ENCODE results near the gene RAD50. TPM values are rescaled to one million over a fixed set of nuclear protein-coding genes. Genes with fewer than 3 reads are reported as not detected.
"Not testable (repeated sequence)": the region's sequence is repeated elsewhere in the genome, so short reads cannot be mapped to it uniquely, and the experiment has no call there.

RAD50 gene
- polyA plus RNA-seq, 4 donors, result 6.8 to 32.8 (median 11.0) TPM

DNA sequence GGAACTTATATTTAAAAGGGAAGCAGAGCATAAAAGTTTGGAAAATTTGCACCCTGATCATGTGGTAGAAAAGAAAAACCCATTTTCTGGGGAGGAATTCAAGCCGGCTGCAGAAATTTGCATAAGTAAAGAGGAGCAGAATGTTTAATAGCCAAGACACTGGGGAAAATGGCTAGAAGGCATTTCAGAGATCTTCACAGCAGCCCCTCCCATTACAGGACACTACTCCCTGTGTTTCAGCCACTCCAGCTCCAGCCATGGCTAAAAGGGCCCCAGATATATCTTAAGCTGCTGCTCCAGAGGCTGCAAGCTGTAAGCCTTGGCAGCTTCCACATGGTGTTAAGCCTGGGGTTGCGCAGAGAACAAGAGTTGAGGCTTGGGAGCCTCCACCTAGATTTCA, 7.8 kb downstream of the RAD50 start:
- FAIRE-seq; H3K27ac ChIP-seq (ENCODE audit: low read depth in 1 of 3, low read length in 2 of 3); H3K4me1 ChIP-seq (ENCODE audit: control insufficient read depth in 3 of 3, insufficient read depth in 2 of 3, low read depth in 1 of 3, low read length in 2 of 3); DNase-seq; H3K4me3 ChIP-seq (ENCODE audit: low read depth in 1 of 3, low read length in 3 of 3); H3K27me3 ChIP-seq (ENCODE audit: control insufficient read depth in 3 of 3, insufficient read depth in 3 of 3, low read length in 3 of 3): not testable (repeated sequence)
- 97 to 100% (median 98%) methylated on average over 2 of the region's 2 CpGs for WGBS, 3 donors
- Histone ChIP-seq H3K9me3 (ENCODE audit: control insufficient read depth in 2 of 2, insufficient read depth in 1 of 2, low read depth in 1 of 2, low read length in 1 of 2) (peaks cover 0 to 15% of the 10 kb centered on the region in 2 donors), H3K36me3 (ENCODE audit: control insufficient read depth in 3 of 3, insufficient read depth in 2 of 3, low read depth in 1 of 3, low read length in 3 of 3) (peaks cover 5 to 24% (median 5%) of the 10 kb centered on the region in 3 donors)

DNA sequence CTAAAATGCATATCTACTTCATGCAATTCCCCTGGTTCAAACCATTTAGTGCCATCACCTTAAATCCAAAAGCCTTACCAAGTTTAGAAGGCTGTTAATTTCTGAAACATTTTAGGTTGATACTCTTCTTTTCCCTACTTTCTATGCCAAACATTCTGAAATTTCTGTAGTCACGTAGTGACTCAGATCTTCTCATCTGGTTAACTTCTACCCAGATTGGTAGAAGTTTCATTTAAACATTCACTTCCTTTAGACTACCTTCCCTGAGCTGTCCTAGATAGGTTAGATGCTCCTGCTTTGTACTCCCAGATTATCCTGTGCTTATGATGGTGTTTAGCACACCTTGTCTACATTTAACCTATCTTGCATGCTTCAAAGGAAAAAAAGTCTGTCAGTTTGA, 9.9 kb downstream of the RAD50 start:
- no peak for FAIRE-seq
- Histone ChIP-seq H3K36me3 (ENCODE audit: control insufficient read depth in 3 of 3, insufficient read depth in 2 of 3, low read depth in 1 of 3, low read length in 3 of 3) (peaks cover 4 to 16% (median 5%) of the 10 kb centered on the region in 3 donors), H3K9me3 (ENCODE audit: control insufficient read depth in 2 of 2, insufficient read depth in 1 of 2, low read depth in 1 of 2, low read length in 1 of 2) (peaks cover 0 to 15% of the 10 kb centered on the region in 2 donors), H3K4me3 (ENCODE audit: low read depth in 1 of 3, low read length in 3 of 3) (no peak overlapping the region), H3K27ac (ENCODE audit: low read depth in 1 of 3, low read length in 2 of 3) (no peak overlapping the region), H3K4me1 (ENCODE audit: control insufficient read depth in 3 of 3, insufficient read depth in 2 of 3, low read depth in 1 of 3, low read length in 2 of 3) (no peaks in the 10 kb centered on the region), H3K27me3 (ENCODE audit: control insufficient read depth in 3 of 3, insufficient read depth in 3 of 3, low read length in 3 of 3) (no peaks in the 10 kb centered on the region)
- DNase-seq, result no peak
- WGBS, 3 donors, result 77 to 92% (median 91%) methylated on average over 1 of the region's 1 CpG

DNA sequence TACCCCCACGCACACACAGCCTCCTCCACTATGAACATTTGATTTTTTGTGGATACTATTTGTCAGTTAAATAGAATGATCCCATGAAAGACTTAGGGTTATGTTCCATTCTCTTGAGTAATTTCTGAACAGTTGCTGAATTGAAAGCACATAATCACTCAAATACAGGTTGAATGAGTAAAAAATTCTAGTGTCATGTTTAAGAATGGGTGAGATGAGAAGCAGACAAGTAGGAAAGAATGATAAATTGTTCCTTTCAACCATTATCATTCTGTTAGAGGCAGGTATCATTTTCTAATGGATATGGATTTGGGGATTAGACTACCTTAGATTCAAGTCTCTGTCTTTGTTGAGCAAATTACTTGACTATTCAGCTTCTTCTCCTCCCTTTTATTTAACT, 19.3 kb downstream of the RAD50 start:
- Histone ChIP-seq H3K4me1 (ENCODE audit: control insufficient read depth in 3 of 3, insufficient read depth in 2 of 3, low read depth in 1 of 3, low read length in 2 of 3) (no peaks in the 10 kb centered on the region), H3K27ac (ENCODE audit: low read depth in 1 of 3, low read length in 2 of 3) (no peak overlapping the region), H3K4me3 (ENCODE audit: low read depth in 1 of 3, low read length in 3 of 3) (no peak overlapping the region), H3K27me3 (ENCODE audit: control insufficient read depth in 3 of 3, insufficient read depth in 3 of 3, low read length in 3 of 3) (no peaks in the 10 kb centered on the region), H3K36me3 (ENCODE audit: control insufficient read depth in 3 of 3, insufficient read depth in 2 of 3, low read depth in 1 of 3, low read length in 3 of 3) (peaks cover 0 to 13% (median 9%) of the 10 kb centered on the region in 3 donors), H3K9me3 (ENCODE audit: control insufficient read depth in 2 of 2, insufficient read depth in 1 of 2, low read depth in 1 of 2, low read length in 1 of 2) (peaks cover 0 to 8% of the 10 kb centered on the region in 2 donors)
- WGBS, 3 donors, result 94 to 100% (median 100%) methylated on average over 1 of the region's 1 CpG
- DNase-seq (no peak), FAIRE-seq (no peak)

DNA sequence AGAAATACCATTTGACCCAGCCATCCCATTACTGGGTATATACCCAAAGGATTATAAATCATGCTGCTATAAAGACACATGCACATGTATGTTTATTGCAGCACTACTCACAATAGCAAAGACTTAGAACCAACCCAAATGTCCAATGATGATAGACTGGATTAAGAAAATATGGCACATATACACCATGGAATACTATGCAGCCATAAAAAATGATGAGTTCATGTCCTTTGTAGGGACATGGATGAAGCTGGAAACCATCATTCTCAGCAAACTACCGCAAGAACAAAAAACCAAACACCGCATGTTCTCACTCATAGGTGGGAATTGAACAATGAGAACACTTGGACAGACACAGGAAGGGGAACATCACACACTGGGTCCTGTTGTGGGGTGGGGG, 27.8 kb downstream of the RAD50 start:
- DNase-seq; H3K27me3 ChIP-seq (ENCODE audit: control insufficient read depth in 3 of 3, insufficient read depth in 3 of 3, low read length in 3 of 3); H3K4me1 ChIP-seq (ENCODE audit: control insufficient read depth in 3 of 3, insufficient read depth in 2 of 3, low read depth in 1 of 3, low read length in 2 of 3); H3K9me3 ChIP-seq (ENCODE audit: control insufficient read depth in 2 of 2, insufficient read depth in 1 of 2, low read depth in 1 of 2, low read length in 1 of 2); FAIRE-seq; H3K4me3 ChIP-seq (ENCODE audit: low read depth in 1 of 3, low read length in 3 of 3); H3K27ac ChIP-seq (ENCODE audit: low read depth in 1 of 3, low read length in 2 of 3); H3K36me3 ChIP-seq (ENCODE audit: control insufficient read depth in 3 of 3, insufficient read depth in 2 of 3, low read depth in 1 of 3, low read length in 3 of 3): not testable (repeated sequence)
- WGBS, 3 donors, result 96 to 100% (median 100%) methylated on average over 2 of the region's 2 CpGs

DNA sequence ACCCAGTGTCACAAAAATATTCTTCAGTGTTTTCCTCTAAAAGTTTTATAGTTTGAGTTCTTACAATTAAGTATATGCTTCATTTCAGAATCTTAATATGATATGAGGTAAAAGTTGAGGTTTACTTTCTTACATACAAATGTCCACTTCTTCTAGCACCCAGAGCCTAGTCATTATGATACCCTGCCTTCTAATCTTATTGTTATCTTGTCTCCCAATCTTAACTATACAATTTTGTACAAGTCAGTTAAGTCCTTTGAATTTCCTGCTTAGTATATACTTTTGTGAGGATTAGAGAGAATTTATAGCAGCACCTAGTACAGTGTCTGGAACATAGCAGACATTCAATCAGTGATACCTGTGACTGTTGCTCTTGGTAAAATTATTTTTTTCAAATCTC, 29.3 kb downstream of the RAD50 start:
- Histone ChIP-seq H3K9me3 (ENCODE audit: control insufficient read depth in 2 of 2, insufficient read depth in 1 of 2, low read depth in 1 of 2, low read length in 1 of 2) (no peaks in the 10 kb centered on the region), H3K27ac (ENCODE audit: low read depth in 1 of 3, low read length in 2 of 3) (no peak overlapping the region), H3K4me3 (ENCODE audit: low read depth in 1 of 3, low read length in 3 of 3) (no peak overlapping the region), H3K36me3 (ENCODE audit: control insufficient read depth in 3 of 3, insufficient read depth in 2 of 3, low read depth in 1 of 3, low read length in 3 of 3) (peaks cover 0 to 7% (median 4%) of the 10 kb centered on the region in 3 donors), H3K27me3 (ENCODE audit: control insufficient read depth in 3 of 3, insufficient read depth in 3 of 3, low read length in 3 of 3) (no peaks in the 10 kb centered on the region), H3K4me1 (ENCODE audit: control insufficient read depth in 3 of 3, insufficient read depth in 2 of 3, low read depth in 1 of 3, low read length in 2 of 3) (no peaks in the 10 kb centered on the region)
- DNase-seq (no peak), FAIRE-seq (no peak)

DNA sequence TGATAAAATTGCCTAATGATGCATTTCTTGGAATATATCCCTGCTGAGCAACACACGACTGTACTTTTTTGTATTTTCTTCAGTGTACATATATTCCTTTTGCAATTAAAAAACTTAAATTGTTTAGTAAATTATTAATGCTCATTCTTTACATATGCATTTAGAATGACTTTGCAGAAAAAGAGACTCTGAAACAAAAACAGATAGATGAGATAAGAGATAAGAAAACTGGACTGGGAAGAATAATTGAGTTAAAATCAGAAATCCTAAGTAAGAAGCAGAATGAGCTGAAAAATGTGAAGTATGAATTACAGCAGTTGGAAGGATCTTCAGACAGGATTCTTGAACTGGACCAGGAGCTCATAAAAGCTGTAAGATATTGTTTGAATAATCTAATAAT, 32.7 kb downstream of the RAD50 start:
- FAIRE-seq, result no peak
- Histone ChIP-seq H3K4me3 (ENCODE audit: low read depth in 1 of 3, low read length in 3 of 3) (no peak overlapping the region), H3K36me3 (ENCODE audit: control insufficient read depth in 3 of 3, insufficient read depth in 2 of 3, low read depth in 1 of 3, low read length in 3 of 3) (peaks cover 4 to 9% (median 5%) of the 10 kb centered on the region in 3 donors)

DNA sequence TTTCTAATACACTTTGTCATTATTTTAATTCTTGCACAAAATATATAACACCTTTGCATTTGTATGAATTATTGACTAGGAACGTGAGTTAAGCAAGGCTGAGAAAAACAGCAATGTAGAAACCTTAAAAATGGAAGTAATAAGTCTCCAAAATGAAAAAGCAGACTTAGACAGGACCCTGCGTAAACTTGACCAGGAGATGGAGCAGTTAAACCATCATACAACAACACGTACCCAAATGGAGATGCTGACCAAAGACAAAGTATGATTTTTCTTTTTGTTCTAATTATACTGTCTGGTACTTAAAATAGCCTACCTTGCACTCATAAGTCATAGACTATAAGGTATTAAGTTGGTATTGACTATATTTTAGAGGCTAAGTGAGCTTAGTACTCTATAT, 34.4 kb downstream of the RAD50 start:
- H3K4me3 ChIP-seq (ENCODE audit: low read depth in 1 of 3, low read length in 3 of 3), result no peak overlapping the region
- DNase-seq (peak in 1 of 2 donors; percentile 7), FAIRE-seq (no peak)
- H3K36me3 ChIP-seq (ENCODE audit: control insufficient read depth in 3 of 3, insufficient read depth in 2 of 3, low read depth in 1 of 3, low read length in 3 of 3), result peaks cover 6 to 10% (median 9%) of the 10 kb centered on the region in 3 donors
- no peaks in the 10 kb centered on the region for H3K4me1 ChIP-seq (ENCODE audit: control insufficient read depth in 3 of 3, insufficient read depth in 2 of 3, low read depth in 1 of 3, low read length in 2 of 3)
- H3K9me3 ChIP-seq (ENCODE audit: control insufficient read depth in 2 of 2, insufficient read depth in 1 of 2, low read depth in 1 of 2, low read length in 1 of 2), result no peaks in the 10 kb centered on the region
- no peak overlapping the region for H3K27ac ChIP-seq (ENCODE audit: low read depth in 1 of 3, low read length in 2 of 3)
- H3K27me3 ChIP-seq (ENCODE audit: control insufficient read depth in 3 of 3, insufficient read depth in 3 of 3, low read length in 3 of 3), result no peaks in the 10 kb centered on the region
- 88 to 89% (median 89%) methylated on average over 3 of the region's 3 CpGs for WGBS, 3 donors

More for the DNA sequence above, 32.7 kb downstream of the RAD50 start:
- no peak for DNase-seq
- Histone ChIP-seq H3K27me3 (ENCODE audit: control insufficient read depth in 3 of 3, insufficient read depth in 3 of 3, low read length in 3 of 3) (no peaks in the 10 kb centered on the region), H3K9me3 (ENCODE audit: control insufficient read depth in 2 of 2, insufficient read depth in 1 of 2, low read depth in 1 of 2, low read length in 1 of 2) (no peaks in the 10 kb centered on the region), H3K27ac (ENCODE audit: low read depth in 1 of 3, low read length in 2 of 3) (no peak overlapping the region), H3K4me1 (ENCODE audit: control insufficient read depth in 3 of 3, insufficient read depth in 2 of 3, low read depth in 1 of 3, low read length in 2 of 3) (no peaks in the 10 kb centered on the region)
- 91 to 96% (median 91%) methylated on average over 1 of the region's 1 CpG for WGBS, 3 donors

DNA sequence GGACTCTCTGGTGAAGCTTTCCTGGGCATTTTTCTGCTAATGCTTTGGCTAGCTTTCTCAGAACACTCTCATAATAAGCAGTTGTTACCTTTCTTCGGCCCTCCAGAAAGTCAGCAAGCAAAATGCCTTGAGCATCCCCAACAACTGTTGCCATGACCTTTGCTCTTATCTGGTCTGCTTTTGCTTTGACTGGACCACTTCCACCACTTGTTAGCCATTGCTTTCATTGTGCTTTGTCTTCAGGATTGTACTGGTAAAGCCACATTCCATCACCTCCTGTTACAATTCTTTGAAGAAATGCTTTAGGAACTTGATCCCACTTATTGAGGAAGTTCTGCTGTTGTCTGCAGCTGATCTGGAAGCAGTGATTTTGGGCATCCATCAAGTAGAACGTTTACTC, 35.7 kb downstream of the RAD50 start:
- no peak for FAIRE-seq

DNA sequence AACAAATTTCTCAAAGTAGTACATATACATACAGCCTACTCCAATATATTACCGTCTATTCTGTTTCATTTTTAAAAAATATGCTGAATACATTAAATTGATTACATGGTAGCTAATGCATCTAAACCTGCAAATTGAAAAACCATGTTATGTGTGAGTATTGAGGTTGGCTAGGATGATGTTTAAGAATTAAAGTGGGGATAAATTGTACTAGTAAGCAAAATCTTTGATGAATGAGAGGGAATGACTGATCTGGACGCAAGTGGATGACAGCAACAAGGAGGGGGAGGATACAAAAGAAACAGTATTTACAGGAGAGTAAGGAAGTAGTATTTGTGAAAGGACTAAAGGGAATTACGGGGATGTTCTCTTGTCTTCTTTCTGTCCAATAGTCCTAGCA, 37.4 kb downstream of the RAD50 start:
- Histone ChIP-seq H3K36me3 (ENCODE audit: control insufficient read depth in 3 of 3, insufficient read depth in 2 of 3, low read depth in 1 of 3, low read length in 3 of 3) (peaks cover 15 to 21% (median 16%) of the 10 kb centered on the region in 3 donors), H3K9me3 (ENCODE audit: control insufficient read depth in 2 of 2, insufficient read depth in 1 of 2, low read depth in 1 of 2, low read length in 1 of 2) (no peaks in the 10 kb centered on the region), H3K27ac (ENCODE audit: low read depth in 1 of 3, low read length in 2 of 3) (no peak overlapping the region), H3K4me3 (ENCODE audit: low read depth in 1 of 3, low read length in 3 of 3) (no peak overlapping the region), H3K27me3 (ENCODE audit: control insufficient read depth in 3 of 3, insufficient read depth in 3 of 3, low read length in 3 of 3) (no peaks in the 10 kb centered on the region), H3K4me1 (ENCODE audit: control insufficient read depth in 3 of 3, insufficient read depth in 2 of 3, low read depth in 1 of 3, low read length in 2 of 3) (no peaks in the 10 kb centered on the region)
- DNase-seq (no peak), FAIRE-seq (no peak)
- WGBS, 3 donors, result 90 to 96% (median 94%) methylated on average over 3 of the region's 3 CpGs

More for the DNA sequence above, 35.7 kb downstream of the RAD50 start:
- DNase-seq, result no peak
- Histone ChIP-seq H3K27me3 (ENCODE audit: control insufficient read depth in 3 of 3, insufficient read depth in 3 of 3, low read length in 3 of 3) (no peaks in the 10 kb centered on the region), H3K27ac (ENCODE audit: low read depth in 1 of 3, low read length in 2 of 3) (no peak overlapping the region), H3K36me3 (ENCODE audit: control insufficient read depth in 3 of 3, insufficient read depth in 2 of 3, low read depth in 1 of 3, low read length in 3 of 3) (peaks cover 10 to 14% (median 11%) of the 10 kb centered on the region in 3 donors), H3K4me1 (ENCODE audit: control insufficient read depth in 3 of 3, insufficient read depth in 2 of 3, low read depth in 1 of 3, low read length in 2 of 3) (no peaks in the 10 kb centered on the region), H3K4me3 (ENCODE audit: low read depth in 1 of 3, low read length in 3 of 3) (no peak overlapping the region), H3K9me3 (ENCODE audit: control insufficient read depth in 2 of 2, insufficient read depth in 1 of 2, low read depth in 1 of 2, low read length in 1 of 2) (no peaks in the 10 kb centered on the region)
- WGBS, 3 donors, result 61 to 87% (median 75%) methylated on average over 2 of the region's 2 CpGs

Measured in small intestine (tissue), 7 donors.